Mucosa of gallbladder (tissue), 1 donor: Measurements from ENCODE around the gene CTSK. TPM values are rescaled to one million over a fixed set of nuclear protein-coding genes. Genes with fewer than 3 reads are reported as not detected.
"Not testable (repeated sequence)": the region's sequence is repeated elsewhere in the genome, so short reads cannot be mapped to it uniquely, and the experiment has no call there.

Experiments
- DNase-seq: peaks from one replicate; pipeline ENCODE4 v3.0.0-alpha.2; 2020; ENCODE audit warnings: low spot score
- total RNA-seq: library from RNA; stranded (reverse); gene quantifications from one replicate; pipeline ENCODE4 v1.2.1, GENCODE V29; 2021
- donor health status: DM: no; HTN: no; CAD: no.

The CTSK gene
- total RNA-seq, result 47.6 TPM

DNA sequence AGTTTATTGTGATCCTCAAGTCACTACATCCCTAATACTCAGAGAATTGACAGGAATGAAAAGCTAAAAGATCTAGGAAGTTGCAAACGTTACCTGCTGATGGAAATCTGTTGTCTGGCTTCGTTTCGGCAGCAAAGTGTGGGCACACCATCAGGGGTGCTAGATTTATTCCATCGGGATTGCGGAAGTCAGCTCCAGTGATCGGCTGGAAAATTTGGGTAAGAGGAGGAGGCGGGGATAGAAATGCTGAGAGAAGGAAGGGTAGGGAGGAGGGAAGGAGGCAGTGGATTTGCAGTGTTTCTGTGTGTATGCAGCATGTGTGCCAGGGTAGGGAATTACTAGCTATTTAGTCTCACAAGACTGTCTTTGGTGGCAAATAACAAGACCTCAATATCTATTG is at the start of gene CTSK:
Gene CTSK, minus strand, starts transcription at position 140 of the 400 bp plus-strand sequence. CDS start 1,455 bp downstream, outside the sequence.
- no peak for DNase-seq

GRCh38 chr1:150852734-150853133 is 44.7 kb upstream of the CTSK start:
- not testable (repeated sequence) for DNase-seq

DNA sequence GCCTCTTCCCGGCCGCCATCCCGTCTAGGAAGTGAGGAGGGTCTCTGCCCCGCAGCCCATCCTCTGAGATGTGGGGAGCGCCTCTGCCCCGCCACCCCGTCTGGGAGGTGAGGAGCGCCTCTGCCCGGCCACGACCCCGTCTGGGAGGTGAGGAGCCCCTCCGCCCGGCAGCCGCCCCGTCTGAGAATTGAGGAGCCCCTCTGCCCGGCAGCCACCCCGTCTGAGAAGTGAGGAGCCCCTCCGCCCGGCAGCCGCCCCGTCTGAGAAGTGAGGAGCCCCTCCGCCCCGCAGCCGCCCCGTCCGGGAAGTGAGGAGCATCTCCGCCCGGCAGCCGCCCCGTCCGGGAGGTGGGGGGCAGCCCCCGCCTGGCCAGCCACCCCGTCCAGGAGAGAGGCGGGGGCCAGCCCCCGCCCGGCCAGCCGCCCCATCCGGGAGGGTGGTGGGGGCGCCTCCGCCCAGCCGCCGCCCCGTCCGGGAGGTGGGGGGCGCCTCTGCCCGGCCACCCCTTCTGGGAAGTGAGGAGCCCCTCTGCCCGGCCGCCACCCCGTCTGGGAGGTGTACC is 42.8 kb upstream of the CTSK start:
- not testable (repeated sequence) for DNase-seq

GRCh38 chr1:150846473-150847146 is 38.5 kb upstream of the CTSK start:
- no peak for DNase-seq

GRCh38 chr1:150843474-150843873 is 35.4 kb upstream of the CTSK start:
- DNase-seq, result no peak

DNA sequence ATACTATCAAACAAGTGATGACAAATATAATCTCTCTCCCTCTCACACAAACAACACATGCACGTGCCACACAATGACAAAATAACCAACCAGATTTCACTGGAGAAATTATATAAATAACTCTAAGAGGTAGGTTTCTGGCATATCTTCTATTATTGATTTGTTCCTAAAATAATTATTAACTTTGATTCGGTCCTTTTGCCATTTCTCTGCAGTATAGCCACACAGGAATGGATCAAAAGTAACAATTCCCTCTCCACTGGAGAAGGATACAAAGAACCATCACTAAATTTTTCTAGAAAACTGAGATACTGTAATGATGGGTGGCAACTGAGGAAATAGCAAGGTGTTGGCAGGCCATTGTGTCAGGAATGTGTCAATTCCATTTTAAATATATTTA is 34.9 kb upstream of the CTSK start:
- DNase-seq, result no peak

DNA sequence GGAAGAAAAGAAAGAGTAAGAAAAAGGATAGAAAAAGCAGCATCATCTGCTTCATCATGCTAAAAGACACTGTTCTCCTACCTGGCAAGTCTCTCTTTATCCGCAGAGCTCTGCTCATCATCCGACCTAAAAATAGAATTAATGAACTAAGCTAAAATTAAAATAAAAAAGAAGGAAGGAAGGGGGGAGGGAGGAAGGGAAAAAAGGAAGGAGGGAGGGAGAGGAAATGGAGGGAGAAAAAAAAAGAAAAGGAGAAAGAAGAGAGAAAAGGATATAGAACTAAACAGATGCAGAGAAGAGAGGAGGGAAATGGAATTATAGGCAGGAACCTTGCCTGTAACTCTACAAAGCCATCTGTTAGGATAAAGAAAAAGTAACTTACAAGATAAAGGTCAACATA is 34.3 kb upstream of the CTSK start:
- no peak for DNase-seq

- no peak for DNase-seq
Measured at GRCh38 chr1:150841626-150842025, 33.6 kb upstream of the CTSK start.

DNA sequence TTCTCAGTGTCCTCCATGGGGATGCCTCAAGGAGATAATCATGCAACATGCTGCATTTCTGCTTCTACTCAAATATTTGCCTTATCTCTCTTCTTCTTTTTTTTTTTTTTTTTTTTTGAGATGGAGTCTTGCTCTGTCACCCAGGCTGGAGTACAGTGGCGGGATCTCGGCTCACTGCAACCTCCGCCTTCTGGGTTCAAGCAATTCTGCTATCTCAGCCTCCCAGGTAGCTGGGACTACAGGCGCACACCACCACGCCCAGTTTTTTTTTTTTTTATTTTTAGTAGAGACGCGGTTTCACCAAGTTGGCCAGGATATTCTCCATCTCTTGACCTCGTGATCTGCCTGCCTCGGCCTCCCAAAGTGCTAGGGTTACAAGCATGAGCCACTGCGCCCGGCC is 32.8 kb upstream of the CTSK start:
- not testable (repeated sequence) for DNase-seq

DNA sequence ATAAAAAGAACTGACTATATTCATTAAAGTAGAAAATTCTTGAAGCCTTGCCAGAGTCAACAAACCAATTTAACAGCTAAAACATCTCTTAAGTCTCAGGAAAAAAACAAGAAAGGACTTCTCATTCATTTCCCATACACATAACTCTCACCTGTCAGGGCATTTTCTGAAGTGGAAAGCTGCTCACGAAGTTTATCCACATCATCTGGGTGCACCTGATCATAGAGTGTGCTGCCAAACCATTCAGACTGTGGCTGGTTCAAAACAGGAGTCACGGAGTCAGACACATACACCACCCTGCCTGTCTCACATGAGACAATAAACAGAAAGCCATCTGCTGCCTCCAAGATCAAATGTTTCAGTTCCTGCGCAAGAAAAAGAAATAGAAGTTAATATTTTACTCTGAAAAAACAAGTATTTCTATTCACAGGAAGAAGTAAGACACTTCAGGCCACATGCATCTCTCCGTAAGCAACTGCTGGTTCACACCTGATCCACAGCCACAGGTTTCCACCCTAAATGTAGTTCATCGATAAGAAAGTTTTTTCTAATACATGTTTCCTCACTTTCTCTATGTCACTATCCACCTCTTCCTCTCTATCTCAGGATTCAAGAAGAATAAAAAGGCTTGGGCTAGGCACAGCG is 28.2 kb upstream of the CTSK start:
- DNase-seq, result no peak

GRCh38 chr1:150833961-150834360 is 25.9 kb upstream of the CTSK start:
- not testable (repeated sequence) for DNase-seq

DNA sequence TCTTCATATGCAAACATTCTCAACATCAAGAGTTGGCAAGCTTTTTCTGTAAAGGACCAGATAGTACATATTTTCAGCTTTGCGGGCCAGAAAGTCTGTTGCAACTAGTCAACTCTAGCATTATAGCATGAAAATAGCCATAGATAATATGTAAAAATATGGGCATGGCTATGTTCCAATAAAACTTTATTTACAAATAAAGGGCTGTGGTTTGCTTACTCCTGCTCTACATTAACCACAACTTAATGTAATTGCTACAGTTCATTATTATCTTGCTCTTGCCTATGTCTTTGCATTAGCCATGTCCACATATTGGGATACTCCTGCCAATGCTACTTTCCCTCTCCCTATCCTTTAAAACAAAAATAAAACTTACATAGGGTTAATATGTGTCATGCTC is 24.5 kb upstream of the CTSK start:
- no peak for DNase-seq

GRCh38 chr1:150829751-150830150 is 21.7 kb upstream of the CTSK start:
- no peak for DNase-seq

- DNase-seq, result no peak
Measured at GRCh38 chr1:150826299-150826698, 18.2 kb upstream of the CTSK start.

DNA sequence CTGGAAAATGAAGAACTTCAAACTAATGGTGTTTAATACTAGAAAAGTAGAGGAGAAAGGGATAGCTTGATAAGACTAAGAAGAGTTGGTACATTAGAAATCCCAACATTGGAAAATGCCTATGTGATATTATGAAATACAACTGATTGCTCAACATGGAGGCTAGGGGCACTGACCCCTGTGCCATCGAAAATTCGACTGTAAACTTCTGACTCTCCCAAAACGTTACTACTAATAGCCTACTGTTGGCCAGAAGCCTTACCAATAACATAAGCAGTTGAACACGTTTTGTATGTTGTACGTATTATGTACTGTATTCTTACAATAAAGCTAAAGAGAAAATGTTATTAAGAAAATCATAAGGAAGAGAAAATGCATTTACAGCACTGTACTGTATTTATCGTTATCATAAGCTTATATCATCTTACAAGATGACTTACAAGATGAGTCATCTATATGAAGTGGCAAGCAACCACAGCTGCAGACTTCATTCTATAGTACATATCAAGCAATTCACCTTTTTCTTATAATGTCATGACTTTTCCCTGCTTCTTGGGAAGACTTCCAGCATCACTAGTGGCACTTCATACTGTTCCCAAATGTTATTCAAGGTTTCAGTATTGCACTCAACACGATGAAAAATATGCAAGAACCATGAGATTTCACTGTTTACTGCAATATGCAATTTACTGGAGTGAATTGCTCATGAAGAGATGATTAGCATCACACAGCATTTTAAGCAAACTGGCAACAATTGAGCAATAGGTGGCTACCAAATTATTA is 12.9 kb upstream of the CTSK start:
- DNase-seq, result no peak

GRCh38 chr1:150815871-150816270 is 7.8 kb upstream of the CTSK start:
- no peak for DNase-seq

GRCh38 chr1:150813028-150813707 is 5.1 kb upstream of the CTSK start:
- DNase-seq, result peak; percentile 60

DNA sequence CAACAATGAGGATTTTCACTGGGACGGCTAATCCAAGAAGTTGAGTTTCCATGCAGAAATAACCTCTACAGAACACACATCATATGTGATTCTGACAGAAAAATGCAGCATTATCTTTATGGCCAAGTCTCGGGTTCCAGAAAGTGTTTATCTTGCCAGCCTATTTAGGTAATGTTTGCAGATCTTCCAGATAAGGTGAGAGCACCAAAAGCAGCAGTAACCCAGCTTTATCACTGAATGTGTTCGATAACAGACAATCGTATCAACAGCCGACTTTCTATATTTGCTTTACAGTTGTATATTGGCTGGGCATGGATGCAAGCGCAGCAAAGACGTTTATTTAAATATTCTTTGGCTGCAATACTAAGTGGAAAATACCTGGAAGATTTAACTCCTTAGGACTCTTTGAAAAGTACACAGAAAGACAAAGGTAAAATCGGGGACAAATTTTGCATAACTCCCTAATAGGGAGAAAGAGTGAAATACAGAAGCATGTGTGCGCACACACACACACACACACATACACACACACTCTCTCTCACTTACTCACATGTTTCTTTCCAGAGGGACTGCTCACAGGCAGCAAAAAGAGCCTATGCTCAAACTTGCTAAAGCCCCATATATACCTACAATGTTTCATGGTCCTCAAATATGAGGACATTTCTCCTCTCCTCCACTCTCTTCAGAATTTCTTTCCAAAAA is 3.0 kb upstream of the CTSK start:
- no peak for DNase-seq

- no peak for DNase-seq
Measured at GRCh38 chr1:150809651-150810050, 1.6 kb upstream of the CTSK start.

- DNase-seq, result no peak
Measured at GRCh38 chr1:150808846-150809245, 786 bp upstream of the CTSK start.
